CD4-positive, alpha-beta T cell treated with Interleukin-2 at 100 ng/mL for 4 hours (primary cell): ENCODE data around the gene SLC43A3.
"Not testable (repeated sequence)": the region's sequence is repeated elsewhere in the genome, so short reads cannot be mapped to it uniquely, and the experiment has no call there.

Experiments used
- DNase-seq: peaks from one replicate; pipeline ENCODE4 v3.0.0-alpha.2; 2020; ENCODE audit warnings: low spot score

The SLC43A3 gene

DNA sequence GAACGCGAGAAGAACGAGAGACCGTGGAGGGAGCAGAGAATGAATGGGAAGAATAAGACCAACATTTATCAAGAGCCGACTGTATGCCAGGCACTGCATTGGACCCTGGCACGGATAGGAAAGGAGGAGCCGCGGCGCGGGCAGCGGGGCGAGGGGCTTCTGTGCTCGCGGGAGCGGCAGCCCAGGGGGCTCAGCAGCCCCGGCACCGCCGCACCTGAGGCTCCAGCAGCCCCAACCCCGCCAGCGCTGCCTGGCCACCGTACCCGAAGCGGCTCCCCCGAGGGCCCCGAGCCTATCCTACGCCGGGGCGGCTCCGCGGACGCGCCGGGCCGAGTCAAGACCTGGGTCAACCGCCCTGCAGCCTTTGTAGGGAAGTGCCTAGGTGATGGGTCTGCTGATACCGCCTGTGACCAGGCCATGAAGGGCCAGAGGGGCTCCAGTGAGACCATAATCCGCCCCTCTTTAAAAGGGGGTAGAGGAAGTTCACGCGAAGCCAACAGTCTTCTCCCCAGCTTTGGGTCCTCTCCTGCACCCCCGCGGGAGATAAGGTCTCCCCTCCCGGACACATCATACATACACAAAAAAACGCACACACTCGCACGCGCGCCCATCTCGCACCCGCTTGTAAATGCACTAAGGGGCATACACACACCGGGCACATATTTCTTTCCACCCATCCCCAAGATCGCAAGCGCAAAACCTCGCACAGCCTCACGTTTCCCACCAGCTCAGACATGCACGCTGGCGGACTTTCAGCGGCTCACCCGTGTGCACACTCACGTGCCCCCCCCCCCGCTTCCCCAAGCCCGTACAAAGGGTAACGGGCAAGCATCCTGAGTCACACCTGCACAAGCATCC, 32.5 kb upstream of the SLC43A3 start:
- peak; percentile 18 for DNase-seq

DNA sequence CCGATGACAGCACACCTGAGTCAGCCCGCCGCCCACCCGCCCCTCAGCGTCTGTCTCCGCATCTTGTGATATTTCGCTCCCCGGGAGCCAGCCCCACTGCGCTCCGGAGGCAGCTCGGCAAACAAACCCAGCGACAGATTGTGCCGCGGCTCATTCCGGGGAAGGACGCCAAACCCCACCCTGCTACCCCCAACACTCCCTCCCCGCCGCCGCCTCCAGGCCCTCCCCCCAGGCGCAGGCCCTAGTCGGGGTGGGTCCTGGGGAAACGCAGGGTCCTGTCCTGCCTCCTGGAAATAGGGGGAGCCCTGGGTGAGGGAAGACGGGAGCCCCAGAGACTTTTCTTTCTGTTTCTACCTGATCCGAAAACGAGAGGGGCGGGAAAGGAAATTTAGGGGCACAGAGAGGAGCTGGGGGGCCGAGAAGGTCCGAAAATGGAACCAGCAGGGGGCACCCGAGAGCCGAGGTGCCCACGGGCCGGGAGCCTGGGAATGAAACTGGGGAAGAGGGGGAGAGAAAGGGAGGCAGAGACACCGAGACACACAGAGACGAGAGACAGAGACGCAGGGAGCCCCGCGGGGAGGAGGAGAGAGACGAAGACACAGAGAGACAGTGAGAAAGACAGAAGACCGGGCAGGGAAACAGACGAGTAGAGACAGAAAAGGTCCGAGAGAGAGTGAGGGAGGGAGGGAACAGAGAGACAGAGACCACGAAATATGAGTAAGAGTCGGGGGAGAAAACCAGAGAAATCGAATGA, 31.7 kb upstream of the SLC43A3 start:
- DNase-seq = peak; percentile 40

DNA sequence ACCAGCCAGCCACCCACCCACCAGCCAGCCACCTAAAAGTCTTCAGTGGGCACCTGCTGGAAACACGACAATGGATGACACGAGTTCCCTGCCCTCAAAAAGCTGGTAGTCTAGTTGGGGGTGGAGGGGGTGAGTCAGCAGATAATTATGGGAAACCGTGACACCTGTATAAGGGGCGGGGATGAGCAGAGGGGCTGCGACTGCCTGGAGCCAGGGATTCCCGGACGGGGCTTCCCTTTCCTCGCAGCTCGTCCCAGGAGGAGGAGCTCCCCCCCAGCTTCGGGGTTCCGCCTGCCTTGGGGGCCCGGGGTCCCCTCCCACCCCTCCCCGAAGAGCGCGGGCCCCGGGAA, 31.1 kb upstream of the SLC43A3 start:
- no peak for DNase-seq

DNA sequence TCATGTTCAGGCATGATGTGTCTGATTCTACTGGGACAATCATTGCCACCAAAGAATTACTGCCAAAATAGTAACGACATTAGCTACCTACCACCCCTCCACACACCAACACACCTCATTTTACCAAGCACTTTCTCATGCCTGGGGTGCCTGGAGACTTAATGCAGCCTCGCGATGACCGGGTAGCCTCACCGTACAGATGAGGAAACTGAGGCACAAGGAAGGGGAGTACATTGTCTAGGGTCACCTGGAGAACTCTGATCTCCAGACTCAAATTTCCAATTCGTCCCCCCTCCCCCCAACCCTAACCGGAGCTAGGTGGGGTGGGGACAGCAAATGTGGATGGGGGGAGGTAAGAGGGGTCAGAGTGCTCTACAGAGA, 30.7 kb upstream of the SLC43A3 start:
- DNase-seq = no peak

DNA sequence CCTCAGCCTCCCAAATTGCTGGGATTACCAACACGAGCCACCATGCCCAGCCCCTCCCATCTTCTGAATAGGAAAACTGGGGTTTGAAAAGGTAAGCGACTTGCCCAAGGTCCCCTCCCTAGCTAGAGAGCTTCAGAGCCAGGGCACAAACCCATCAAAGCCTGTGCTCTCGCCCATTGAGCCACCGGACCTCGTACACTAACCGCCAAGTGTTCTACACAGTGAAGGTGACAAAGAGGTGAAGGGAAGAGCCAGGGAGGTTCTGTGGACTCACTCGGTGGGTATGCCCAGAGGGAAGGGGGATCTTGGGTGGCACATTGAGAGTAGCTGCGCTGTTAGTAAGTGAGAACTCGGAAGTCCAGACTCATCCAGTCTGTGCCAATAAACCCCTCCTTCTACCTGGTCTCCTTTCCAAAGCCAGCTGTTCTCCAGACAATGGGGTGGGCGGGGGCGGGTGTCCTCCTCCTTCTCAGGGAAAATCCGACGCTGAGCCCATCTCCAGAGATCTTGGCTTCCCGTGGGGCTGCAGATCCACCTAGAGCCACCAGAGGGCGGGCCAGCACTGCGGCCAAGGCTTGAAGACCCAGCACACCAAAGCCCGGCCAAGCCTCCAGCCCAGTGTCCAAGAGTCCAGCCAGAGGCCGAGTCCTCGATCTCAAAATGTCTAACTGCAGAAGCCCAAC, 30.2 kb upstream of the SLC43A3 start:
- DNase-seq = peak; percentile 76

DNA sequence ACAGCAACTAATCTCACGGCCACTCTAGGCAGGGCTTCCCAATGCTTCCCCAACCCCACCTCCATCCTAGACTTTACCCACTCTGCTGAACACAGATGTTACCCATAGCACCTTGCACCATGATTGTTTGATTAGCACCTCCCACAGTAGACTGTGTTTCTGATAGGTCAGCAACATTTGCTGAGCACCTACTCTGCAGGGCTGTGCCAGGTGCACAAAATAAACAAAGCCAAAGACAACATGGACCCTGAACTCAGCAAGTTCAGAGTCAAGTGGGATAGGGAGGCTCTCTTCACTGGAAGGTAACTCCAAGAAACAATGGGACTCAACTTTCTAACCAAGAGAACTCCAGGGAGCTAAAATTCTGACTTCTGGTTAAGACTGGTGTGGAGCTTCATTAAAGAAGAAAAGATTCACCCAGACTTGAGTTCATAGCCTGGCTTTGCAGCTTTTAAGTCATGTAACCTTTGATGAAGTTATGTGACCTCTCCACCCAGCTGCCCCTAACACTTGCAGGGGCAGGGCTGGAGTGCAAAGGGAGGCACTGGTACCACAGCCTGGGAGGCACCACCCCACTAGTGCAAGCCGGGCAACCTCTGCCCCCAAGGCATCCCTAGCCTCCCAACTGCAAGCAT, 26.7 kb upstream of the SLC43A3 start:
- no peak for DNase-seq

DNA sequence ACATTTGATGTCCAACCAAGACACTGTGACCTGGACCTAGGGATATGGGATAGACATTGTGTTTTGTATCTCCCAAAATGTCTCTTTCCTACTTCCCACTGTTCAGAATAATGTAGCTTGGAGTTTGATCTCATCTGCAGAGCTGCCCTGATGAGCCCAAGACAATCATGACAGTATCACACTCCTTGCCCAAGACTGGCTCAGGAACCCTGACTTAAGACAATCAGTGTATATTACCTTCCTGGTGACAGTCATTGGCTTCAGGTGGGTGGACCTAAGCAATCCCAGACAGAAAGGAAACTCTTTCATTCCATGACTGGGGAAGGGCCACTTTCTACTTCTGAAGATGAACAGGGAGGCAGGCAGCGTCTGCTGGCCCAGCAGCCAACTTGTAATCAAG, 19.1 kb upstream of the SLC43A3 start:
- no peak for DNase-seq

DNA sequence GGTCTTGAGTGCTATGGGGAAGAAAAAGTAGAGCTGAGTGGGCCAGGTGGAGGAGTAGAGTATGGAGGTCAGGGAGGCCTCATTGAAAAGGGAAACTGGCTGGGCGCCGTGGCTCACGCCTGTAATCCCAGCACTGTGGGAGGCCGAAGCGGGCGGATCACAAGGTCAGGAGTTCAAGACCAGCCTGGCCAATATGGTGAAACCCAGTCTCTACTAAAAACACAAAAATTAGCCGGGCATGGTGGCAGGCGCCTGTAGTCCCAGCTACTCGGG, 18.1 kb upstream of the SLC43A3 start:
- not testable (repeated sequence) for DNase-seq

DNA sequence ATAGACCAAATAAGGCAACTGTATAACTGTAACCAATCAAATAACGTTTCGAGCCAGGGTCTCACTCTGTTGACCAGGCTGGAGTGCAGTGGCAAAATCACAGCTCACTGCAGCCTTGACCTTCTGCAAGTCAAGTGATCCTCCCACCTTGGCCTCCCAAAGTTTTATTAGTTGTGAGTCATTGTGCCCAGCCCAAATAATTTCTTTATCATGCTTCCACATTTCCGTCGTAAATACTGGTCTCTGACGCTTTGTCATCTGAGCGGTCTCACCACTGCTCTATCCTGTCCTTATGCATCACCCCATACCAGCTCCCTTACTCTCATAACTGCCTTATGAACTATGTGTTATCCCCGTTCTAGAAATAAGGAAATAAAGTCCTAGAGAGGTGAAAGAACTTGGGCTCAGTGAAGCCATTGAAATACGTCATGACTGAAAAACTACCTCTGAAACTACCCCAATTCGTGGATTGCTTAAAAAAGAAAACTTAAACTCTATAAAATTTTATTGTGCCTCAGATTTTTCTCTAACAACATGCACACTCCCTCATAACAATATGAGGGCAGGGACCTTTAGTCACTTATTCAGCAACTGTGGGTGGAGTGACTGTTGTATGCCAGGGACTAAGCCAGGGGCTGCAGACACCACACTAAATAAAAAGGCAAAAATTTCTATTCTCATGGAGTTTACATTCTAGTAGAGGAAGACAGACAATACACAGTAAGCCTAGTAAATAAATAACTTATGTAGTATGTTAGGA, 17.6 kb upstream of the SLC43A3 start:
- no peak for DNase-seq

DNA sequence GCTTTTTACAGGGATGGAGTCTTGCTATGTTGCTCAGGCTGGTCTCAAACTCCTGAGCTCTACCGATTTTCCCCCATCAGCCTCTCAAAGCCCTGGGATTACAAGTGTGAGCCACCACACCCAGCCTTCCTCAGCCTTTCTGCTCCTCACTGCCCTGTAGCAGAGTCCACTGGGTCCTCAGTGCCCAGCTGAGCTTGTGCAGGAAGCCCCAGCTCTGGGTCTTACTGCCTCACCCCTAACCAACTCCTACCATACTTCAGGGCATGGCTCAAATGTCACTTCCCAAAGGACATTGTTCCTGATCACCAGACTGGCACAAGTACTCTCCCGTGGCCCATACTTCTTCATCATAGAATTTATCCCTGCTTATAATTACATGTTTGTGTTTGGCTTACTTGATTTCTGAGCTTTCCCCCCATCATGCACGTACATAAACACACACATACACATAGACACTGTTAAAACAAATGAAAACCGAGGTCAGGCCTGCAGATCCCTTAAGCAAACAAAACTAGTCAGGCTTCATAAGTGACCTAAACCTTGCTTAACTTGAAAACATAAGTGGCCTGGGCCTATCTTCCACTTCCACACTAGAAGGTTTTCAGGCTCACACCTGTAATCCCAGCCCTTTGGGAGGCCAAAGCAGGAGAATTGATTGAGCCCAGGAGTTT, 14.0 kb upstream of the SLC43A3 start:
- no peak for DNase-seq

DNA sequence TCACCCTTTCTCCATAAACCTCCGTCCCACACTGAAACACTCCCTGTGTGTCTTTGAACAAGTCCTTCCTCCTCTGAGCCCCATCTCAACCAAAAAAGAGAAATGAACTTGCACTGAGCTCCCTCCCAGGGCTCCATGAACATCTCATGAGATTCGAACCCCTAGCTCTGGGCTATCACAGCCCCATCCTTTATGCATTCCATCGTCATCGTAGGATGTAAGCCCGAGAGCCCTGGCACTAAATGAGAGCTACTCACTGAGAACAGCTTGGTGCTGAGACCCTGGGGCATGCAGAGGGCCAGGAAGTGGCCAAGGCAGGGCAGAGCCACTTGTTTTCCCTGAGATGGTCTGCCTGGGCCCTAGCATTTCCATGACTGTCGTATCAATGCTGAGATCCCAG, 12.9 kb upstream of the SLC43A3 start:
- DNase-seq = no peak

DNA sequence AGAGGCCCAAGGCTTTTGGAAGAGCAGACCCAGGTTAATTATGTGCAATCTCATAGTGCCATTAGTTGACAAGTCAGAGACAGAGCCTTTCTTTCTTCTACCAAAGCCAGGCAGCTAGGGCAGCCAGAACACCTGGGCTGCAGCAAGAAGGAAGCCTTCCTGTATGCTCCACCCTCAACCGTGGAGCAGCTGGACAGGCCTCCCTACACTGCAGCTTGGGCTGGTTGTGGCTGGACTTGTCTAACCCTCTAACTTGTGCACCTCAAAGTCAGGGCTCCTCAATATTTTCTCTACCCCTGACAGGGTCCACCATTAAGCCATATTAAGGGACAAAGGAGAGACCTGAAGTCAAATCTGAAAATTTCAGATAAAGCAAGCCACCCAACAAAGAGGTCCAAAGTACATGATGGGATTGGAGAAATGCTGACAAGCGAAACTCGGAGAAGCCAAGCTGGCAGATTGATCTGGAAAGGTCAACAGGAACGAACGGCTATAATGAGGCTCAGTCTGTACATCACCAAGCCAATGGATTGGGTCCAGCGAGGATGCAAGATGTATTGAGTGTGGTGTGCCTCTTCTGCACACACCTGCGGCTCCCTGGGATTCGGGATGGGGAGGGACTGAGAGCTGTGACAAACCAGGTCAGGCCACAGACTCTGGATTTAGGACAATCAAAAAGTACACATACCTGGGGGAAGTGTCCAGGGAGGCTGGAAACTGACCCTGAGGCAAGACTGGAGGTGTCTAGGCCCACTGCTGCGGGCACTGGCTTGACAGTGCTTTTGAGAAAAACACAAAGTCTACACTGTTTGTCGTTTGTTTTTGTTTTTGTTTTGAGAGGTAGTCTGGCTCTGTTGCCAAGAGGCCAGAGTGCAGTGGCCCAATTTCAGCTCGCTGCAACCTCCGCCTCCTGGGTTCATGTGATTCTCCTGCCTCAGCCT, 11.7 kb upstream of the SLC43A3 start:
- DNase-seq = no peak

DNA sequence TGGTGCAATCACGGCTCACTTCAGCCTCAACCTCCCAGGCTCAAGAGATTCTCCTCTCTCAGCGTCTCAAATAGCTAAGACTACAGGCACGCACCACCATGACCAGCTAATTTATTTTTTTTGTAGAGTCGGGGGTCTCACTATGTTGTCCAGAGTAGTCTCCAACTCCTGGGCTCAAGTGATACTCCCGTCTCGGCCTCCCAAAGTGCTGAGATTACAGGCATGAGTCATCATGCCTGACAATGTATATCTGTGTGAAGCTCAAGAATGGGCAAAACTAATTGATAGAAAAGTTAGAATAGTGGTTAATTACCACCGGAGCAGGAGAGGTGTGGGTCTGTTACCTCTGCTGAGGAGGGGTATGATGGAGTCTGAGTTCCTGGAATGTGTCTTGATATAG, 9.1 kb upstream of the SLC43A3 start:
- no peak for DNase-seq

DNA sequence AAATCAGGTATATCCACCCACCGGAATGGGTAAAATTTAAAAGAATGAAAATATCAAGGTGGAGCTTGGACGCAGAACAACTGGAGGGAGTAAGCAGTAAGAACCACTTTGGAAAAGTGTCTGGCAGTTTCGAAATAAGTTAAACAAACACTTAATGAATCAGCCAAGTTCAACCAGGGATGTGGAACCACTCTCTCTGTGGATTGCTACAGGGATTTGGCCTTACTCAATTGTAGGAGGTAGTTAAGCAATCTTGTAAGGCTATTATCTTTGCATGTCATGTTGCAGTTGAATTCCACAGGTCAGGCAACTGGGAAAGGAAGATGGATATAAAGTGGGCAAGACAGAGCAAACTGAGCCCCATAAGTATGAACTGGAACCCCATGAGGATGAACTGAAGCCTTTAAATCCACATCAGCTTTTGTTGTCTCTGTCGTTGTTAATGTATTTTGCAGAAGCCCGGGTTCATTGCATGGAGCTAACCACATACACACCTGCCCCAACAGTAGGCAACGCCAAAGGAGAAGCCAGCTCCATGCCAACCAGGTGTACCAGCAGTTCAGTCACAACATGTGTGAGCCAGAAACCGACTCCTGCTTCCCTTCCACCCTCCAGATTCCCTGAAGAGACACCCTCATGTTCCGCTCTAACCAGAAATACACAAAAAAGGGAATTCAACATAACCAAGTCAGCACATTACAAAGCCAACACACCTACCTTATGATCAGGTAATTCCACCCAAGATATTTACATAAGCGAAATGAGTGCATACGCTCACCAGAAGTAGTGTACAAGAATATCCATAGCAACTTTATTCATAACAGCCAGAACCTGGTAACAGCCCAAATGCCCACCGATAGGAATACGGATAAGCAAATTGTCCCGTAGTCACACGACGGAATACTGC, 8.0 kb upstream of the SLC43A3 start:
- no peak for DNase-seq

DNA sequence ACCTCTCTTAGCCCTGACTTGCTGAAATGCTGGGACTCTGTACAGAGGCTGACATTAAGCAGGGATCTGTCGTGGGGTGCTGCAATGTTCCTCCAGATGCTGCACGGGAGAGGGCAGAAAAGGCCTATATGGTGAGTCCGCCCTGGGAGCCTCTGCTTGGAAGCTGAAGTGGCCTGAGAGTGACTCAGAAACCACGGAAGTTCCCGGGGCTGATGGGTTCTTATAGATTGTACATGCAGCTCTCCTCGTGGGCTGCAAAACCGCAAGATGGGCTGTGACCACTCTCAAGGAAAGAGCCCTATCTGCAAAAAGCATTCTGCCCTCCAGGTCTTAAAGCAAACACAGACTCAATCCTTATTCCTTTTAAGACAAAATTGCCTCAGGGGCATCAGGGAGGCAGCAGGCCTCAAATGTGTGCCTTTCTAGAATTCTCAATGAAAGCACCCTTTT, 5.8 kb upstream of the SLC43A3 start:
- no peak for DNase-seq

DNA sequence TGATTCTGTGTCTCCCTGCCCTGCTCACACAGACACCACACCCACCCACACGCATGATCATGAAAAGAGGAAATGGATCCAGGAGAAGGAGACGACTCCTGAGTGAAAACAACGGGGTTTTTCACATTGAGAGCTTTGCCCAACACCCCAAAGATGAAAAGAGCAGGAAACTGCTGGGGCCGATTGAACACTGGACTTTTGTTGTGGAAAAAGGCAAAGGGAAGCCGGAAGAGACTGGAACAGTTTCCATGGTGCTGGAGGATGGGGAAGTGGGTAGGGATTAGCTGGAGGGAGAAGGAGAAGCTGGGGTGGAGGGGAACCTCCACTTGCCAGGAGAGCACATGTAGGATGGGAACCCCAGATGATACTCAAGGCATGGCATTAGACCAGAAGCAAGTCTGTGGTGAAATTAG, 5.2 kb upstream of the SLC43A3 start:
- DNase-seq = no peak

DNA sequence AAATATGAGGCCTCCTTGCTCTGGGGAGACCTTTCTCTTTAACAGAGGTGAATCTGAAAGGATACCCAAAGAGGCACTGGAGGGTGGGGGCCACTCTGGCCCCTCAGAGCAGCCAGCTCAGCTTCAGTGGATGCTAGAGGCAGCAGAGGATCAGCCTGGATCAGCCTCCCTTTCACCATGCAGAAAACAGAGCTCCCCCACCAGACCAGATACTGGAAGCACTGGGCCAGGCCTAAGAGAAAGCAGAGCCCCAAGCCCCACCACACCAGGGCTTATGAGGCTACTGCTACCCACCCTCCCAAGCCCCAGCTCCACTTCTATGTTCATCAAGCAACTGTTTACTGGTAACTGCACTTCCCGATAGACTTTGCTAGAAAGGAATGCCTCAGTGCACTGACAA, 4.0 kb upstream of the SLC43A3 start:
- DNase-seq = no peak

DNA sequence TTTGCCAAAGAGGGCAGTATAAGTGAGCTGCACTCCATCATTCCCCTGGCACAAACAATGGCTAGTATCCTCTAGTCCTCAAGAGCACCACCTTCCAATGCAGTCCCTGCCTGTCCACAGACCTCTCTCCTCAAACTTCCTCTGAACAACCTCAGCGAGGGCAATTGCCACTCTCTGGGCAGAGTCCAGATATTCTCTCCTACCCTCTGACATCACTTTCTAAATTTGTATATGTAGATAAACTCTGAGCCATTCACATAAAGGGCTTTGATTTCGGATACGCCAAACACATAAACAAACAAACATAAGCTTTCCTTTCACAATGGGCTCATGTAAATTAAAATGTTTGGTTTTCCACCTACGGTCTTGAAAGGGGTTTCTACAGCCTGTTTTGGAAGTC, 3.0 kb upstream of the SLC43A3 start:
- DNase-seq = no peak

DNA sequence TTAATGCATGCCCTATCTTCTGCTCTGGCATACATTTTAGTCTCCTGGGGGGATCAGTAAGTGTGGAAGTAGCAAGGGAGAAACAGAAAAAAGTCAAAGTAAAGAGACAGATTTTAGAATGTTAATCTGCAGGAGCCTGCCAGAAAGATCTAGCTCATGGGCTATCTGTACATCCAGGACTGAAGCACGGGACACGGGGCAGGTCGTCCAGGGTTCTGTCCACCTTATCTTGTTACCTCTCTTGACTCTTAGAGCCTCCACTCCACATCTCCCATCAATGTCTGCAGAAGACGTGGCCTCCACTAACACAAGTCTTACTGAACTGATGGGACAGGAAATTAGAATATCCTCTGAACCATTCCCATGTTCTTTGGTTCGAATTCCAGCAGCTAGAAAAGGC, 1.7 kb upstream of the SLC43A3 start:
- no peak for DNase-seq
